Heart left ventricle (tissue), 16 donors: Measurements from ENCODE around the gene MSL3. TPM values are rescaled to one million over a fixed set of nuclear protein-coding genes. Genes with fewer than 3 reads are reported as not detected.

Experiments
- ATAC-seq, 4 donors: fragments of 200-7000 bp; cut with Tn5 transposase; one replicate each; pipeline ENCODE4 v1.9.1; 2020 to 2022; ENCODE audit warnings: moderate library complexity in 4 of 4, mild to moderate bottlenecking in 3 of 4, moderate number of reproducible peaks in 1 of 4
- DNase-seq, 5 donors: peaks; one replicate each; pipeline ENCODE4 v3.0.0-alpha.2; 2020
- H3K27ac ChIP-seq, 12 donors: fragments of 200-600 bp; sonication (generic) in 4 of 12; one replicate each; pipeline versions ENCODE4 v1.5.0 to v1.8.0; 2016 to 2022; ENCODE audit warnings: mild to moderate bottlenecking in 2 of 12
- H3K27me3 ChIP-seq, 9 donors: fragments of 200-600 bp; sonication (generic) in 2 of 9; one replicate each; pipeline versions ENCODE4 v1.5.1 to v1.8.0; 2016 to 2022; ENCODE audit warnings: mild to moderate bottlenecking in 3 of 9
- H3K36me3 ChIP-seq, 9 donors: fragments of 200-600 bp; sonication (generic) in 2 of 9; one replicate each; pipeline versions ENCODE4 v1.5.0 to v1.8.0; 2018 to 2022; ENCODE audit warnings: mild to moderate bottlenecking in 2 of 9
- H3K4me1 ChIP-seq, 12 donors: fragments of 200-600 bp; sonication (generic) in 4 of 12; one replicate each; pipeline versions ENCODE4 v1.5.0 to v1.8.0; 2016 to 2022; ENCODE audit warnings: mild to moderate bottlenecking in 3 of 12
- H3K4me3 ChIP-seq, 12 donors: fragments of 200-600 bp; sonication (generic) in 4 of 12; one replicate each; pipeline versions ENCODE4 v1.5.0 to v1.8.0; 2017 to 2022; ENCODE audit warnings: mild to moderate bottlenecking in 9 of 12, moderate library complexity in 4 of 12
- H3K9me3 ChIP-seq, 12 donors: fragments of 200-600 bp; sonication (generic) in 4 of 12; one replicate each; pipeline versions ENCODE4 v1.5.0 to v1.8.0; 2016 to 2022; ENCODE audit warnings: mild to moderate bottlenecking in 1 of 12
- POLR2A ChIP-seq, 2 donors: fragments of 450-650 bp; IDR thresholded peaks; one replicate each; pipeline ENCODE4 v1.6.1; 2017; ENCODE audit warnings: antibody characterized with exemption in 2 of 2, mild to moderate bottlenecking in 2 of 2, moderate library complexity in 2 of 2
- WGBS, 4 donors: extraction: QIAGEN DNeasy Blood & Tissue Kit in 2 of 4; methylation state at CpG; one replicate each; pipeline versions ENCODE4 v1.1.5 to v1.1.7; 2013 to 2018; 5-methylcytosine and 5-hydroxymethylcytosine counted together
- intact Hi-C, 10 donors: fragments of 100-400 bp; cut with DNase I; formaldehyde crosslinking; loops; one replicate each; pipeline versions ENCODE4 v1.11.1 to v1.14.2; 2022
- polyA plus RNA-seq, 2 donors: library from polyadenylated mRNA; stranded (reverse); fragments of 200-250 nt; gene quantifications; one replicate each; pipeline ENCODE4 v1.2.3, GENCODE V29; 2013
- total RNA-seq, 9 donors: library from RNA; depleted of rRNA in 2 of 9; stranded (reverse); fragments of >200 nt in 2 of 9; fragmentation: NEBNext Ultra II Directional in 3 of 9; extraction: Animal tissue kit (Norgen Biotek cat#: 25700) in 3 of 9; gene quantifications; one replicate each; pipeline versions ENCODE4 v1.1.0 to v1.2.4, GENCODE V29; 2016 to 2023
- TF ChIP-seq, protein P1 (sequence below), 12 donors: fragments of 200-600 bp; sonication (generic) in 4 of 12; IDR thresholded peaks; one replicate each; pipeline versions ENCODE4 v1.5.0 to v1.8.0; 2018 to 2022; ENCODE audit warnings: antibody characterized with exemption in 12 of 12, mild to moderate bottlenecking in 5 of 12
- donor health status: ischemic (EF 13 %, LVEDD 7.1; RV severe dilation, severe dysfunction).
- donor health status: healthy with polysubstance abuse.
- donor health status: DM: no; HTN: yes; CAD: no.
- donor health status: DM: no; HTN: no; CAD: no.
- donor health status: ischemic (EF 25% LVEDD 6.9; RV normal size, moderate dysfunction).
- donor health status: ischemic (EF 25% LVEDD 5.7; RV mildly dilated, moderate dysfunction).
- donor health status: healthy.
- donor health status: DM: yes; HTN: yes; CAD: no.
- donor health status: ischemic (EF 35%, LVEDD 5.7; RV mildly dilated, moderate dysfunction).
- donor health status: nonischemic (EF 11% LVEDD 7.7; RV severe dilation, severe dysfunction).
- donor health status: DM: yes; HTN: yes; CAD: no.
- donor health status: PGD.
- donor health status: ischemic (EF 29% LVEDD 5.4; RV normal size, mild dysfunction).
- donor health status: nonischemic (EF 23%, LVEDD 6.1; RV moderate dilation, normal function).

MSL3 gene
- total and polyA plus RNA-seq, 11 donors = 11.0 to 25.9 (median 13.2) TPM

DNA sequence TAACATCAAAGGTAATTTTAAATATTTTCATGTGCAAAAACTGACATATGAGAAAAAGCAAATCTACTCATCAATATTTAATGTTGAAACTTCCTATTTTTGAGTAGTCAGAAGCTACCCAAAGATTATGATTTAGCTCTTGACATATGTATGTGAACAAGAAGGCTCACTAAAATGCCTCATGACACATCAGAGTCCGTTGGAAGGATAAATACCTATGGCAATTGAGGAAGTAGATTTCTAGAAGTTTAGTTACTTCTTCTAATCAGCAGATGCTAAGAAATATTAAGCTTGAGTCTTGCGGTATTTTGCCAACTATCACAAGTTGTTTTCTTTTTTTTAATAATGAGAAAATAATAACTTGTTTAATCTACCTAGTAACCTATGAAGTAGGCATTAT is 55.3 kb downstream of the MSL3 start:
- TF ChIP-seq, protein P1, sequence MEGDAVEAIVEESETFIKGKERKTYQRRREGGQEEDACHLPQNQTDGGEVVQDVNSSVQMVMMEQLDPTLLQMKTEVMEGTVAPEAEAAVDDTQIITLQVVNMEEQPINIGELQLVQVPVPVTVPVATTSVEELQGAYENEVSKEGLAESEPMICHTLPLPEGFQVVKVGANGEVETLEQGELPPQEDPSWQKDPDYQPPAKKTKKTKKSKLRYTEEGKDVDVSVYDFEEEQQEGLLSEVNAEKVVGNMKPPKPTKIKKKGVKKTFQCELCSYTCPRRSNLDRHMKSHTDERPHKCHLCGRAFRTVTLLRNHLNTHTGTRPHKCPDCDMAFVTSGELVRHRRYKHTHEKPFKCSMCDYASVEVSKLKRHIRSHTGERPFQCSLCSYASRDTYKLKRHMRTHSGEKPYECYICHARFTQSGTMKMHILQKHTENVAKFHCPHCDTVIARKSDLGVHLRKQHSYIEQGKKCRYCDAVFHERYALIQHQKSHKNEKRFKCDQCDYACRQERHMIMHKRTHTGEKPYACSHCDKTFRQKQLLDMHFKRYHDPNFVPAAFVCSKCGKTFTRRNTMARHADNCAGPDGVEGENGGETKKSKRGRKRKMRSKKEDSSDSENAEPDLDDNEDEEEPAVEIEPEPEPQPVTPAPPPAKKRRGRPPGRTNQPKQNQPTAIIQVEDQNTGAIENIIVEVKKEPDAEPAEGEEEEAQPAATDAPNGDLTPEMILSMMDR (IDR thresholded peaks at IDR 0.05) = no peak
- TF ChIP-seq POLR2A (IDR thresholded peaks at IDR 0.05) = no peak
- Histone ChIP-seq H3K27ac (no peak overlapping the region), H3K36me3 (no peaks in the 10 kb centered on the region), H3K4me1 (no peaks in the 10 kb centered on the region), H3K27me3 (peaks cover 0 to 3% (median 0%) of the 10 kb centered on the region in 9 donors), H3K4me3 (no peak overlapping the region), H3K9me3 (no peaks in the 10 kb centered on the region)
- intact Hi-C loops = no loop called here
- no peak for DNase-seq
- ATAC-seq = no peak
- WGBS, 4 donors = 61 to 77% (median 70%) methylated on average over 2 of the region's 2 CpGs

Other genes with a start within 250 kb of the MSL3 start
- 1 to 10 TPM; 2.1 to 6.6 (median 2.7) TPM for gene ARHGAP6, start 92.3 kb upstream of the MSL3 start, total RNA-seq
- gene ARHGAP6, start 92.3 kb upstream of the MSL3 start, polyA plus RNA-seq = 1 to 10 TPM; 2.2 TPM